CD1c-positive myeloid dendritic cell (primary cell): ENCODE measurements around the gene DNAH8.

Experiments
- DNase-seq: peaks from one replicate; pipeline ENCODE4 v3.0.0-alpha.2; 2016; ENCODE audit errors: extremely low spot score

DNAH8 gene

GRCh38 chr6:39016839-39017546 lies 301.9 kb downstream of the DNAH8 start:
- no peak for DNase-seq

- no peak for DNase-seq
Observed at GRCh38 chr6:39017547-39017880, 302.4 kb downstream of the DNAH8 start.

DNA sequence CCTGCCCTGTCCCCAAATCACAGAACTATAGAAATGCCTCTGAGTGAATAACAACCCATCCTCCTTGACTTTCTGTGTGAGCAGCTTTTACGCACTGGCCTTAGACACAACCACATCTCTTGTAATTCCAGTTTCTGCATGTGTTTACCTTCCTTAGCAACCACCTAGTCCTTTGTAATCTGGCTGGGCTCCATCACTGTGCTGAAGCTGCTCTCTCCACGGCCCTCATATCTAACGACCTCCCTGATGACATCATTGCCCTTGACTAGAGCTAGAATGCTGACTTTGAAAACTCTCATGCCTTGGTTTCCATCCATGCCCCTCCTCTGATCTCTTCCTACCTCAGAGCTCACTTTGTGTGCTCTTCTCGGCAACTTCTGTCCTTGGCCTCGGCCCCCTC lies 303.0 kb downstream of the DNAH8 start:
- no peak for DNase-seq

GRCh38 chr6:39020136-39020535 lies 305.0 kb downstream of the DNAH8 start:
- DNase-seq, result no peak

- no peak for DNase-seq
Observed at GRCh38 chr6:39021041-39021440, 305.9 kb downstream of the DNAH8 start.

DNA sequence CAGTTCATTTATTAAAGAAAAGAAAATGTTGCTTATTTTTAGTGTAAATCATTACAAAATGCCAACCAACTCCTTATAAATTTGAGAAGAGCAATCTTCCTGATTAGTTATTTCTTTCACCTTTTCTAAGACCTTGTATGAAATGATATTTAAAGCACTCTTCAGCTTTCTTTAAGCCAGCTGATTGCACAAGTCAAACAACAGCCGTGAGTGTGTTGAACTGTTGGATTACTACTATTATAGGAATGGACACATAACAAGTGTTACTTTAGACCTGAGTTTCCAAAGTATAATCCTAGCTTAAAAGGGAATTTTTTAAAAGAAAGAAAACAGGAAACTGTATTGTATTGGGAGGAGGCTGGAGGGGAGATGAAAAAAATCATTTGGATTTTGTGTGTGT lies 306.7 kb downstream of the DNAH8 start:
- no peak for DNase-seq

GRCh38 chr6:39026175-39026574 lies 311.1 kb downstream of the DNAH8 start:
- DNase-seq, result no peak

DNA sequence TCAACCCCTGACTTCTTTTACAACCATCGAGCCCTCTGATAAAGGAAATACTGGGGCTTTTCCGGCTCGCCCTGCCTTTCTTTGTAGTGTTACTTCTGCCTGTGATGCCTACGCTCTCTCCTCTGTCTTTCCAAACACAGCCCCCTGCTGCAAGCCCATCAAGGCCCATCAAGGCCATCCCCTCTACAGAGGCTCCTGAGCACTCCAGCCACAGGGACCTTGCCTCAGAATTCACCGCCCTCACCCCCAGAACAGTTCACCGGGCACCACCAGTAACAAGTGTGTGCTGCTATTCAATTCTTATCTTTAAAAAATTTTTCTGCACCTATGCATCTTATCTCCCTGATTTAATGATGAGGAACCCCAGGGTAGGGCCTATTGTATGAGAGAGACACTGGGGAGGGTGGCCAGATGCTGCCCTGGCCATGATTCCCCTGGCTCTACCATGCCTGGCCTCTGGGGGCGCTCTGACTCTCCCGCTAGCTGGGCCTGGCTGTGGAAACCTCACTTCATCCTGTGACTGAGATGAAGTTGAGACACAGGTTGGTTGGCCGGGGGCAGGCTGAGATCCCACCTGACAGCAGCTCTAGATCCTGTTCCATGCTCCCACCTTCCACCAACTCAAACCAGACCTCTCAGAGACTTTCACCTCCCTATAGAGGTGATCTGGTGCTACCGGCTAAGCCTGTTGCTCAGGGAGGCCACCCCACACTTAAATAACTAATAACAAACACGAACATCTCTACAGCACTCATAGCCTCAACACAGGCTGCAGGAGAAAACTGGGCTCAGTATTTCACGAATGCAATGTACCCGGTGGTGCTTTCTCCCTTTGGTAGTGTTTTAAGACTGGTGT lies 314.3 kb downstream of the DNAH8 start:
- peak; percentile 7 for DNase-seq

GRCh38 chr6:39035681-39036080 lies 320.6 kb downstream of the DNAH8 start:
- no peak for DNase-seq

GRCh38 chr6:39037082-39037508 lies 322.0 kb downstream of the DNAH8 start:
- DNase-seq, result no peak

- DNase-seq, result no peak
Observed at GRCh38 chr6:39037707-39038106, 322.6 kb downstream of the DNAH8 start.

DNA sequence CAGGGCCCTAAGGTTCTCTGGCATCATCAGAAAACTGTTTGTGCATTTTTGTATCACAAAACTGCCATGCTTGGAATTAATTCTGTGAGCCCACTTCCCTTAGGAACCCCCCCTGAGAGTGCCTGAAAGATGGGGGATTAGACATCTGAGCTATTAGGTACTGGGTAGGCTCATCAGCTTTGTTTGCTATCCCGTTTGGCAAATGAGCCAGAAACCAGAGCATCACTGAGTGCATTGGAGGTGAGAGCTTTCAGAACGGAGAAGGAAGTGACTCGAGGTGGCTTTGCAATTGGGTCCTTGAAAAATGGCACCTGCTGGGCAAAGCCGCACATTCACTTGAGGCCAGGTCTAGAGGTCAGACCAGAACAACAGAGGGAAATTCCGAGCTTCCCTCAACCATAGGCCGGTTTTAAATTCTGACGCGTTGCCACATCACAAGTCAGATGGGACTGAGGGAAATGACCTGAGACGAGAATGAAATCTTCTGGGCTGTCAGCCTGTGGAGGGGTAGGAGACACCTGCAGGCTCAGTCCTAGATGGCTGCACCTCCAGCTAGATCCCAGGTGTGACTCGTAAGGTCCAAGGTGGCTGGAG lies 325.1 kb downstream of the DNAH8 start:
- DNase-seq, result no peak

GRCh38 chr6:39041072-39041471 lies 326.0 kb downstream of the DNAH8 start:
- no peak for DNase-seq

- no peak for DNase-seq
Observed at GRCh38 chr6:39043776-39044175, 328.7 kb downstream of the DNAH8 start.

DNA sequence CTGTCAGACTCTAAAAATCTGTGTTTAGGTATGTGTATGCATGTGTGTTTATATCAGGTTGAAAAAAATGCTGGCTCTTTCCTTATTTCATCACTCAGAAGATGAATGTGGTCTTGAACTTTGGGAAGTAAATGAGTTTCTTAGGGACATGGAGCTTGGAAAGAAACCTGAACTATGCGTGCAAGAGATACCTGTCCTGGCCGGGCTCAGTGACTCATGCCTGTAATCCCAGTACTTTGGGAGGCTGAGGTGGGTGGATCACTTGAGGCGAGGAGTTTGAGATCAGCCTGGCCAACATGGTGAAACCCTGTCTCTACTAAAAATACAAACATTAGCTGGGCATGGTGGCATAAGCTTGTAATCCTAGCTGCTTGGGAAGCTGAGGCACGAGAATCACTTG lies 329.1 kb downstream of the DNAH8 start:
- DNase-seq, result no peak

GRCh38 chr6:39047434-39048327 lies 332.6 kb downstream of the DNAH8 start:
- no peak for DNase-seq

- DNase-seq, result no peak
Observed at GRCh38 chr6:39048481-39049399, 333.6 kb downstream of the DNAH8 start, which contains the start of gene GLP1R. Gene GLP1R, plus strand, starts transcription at chr6:39048781. Its CDS starts 60 bp downstream, at chr6:39048841.

DNA sequence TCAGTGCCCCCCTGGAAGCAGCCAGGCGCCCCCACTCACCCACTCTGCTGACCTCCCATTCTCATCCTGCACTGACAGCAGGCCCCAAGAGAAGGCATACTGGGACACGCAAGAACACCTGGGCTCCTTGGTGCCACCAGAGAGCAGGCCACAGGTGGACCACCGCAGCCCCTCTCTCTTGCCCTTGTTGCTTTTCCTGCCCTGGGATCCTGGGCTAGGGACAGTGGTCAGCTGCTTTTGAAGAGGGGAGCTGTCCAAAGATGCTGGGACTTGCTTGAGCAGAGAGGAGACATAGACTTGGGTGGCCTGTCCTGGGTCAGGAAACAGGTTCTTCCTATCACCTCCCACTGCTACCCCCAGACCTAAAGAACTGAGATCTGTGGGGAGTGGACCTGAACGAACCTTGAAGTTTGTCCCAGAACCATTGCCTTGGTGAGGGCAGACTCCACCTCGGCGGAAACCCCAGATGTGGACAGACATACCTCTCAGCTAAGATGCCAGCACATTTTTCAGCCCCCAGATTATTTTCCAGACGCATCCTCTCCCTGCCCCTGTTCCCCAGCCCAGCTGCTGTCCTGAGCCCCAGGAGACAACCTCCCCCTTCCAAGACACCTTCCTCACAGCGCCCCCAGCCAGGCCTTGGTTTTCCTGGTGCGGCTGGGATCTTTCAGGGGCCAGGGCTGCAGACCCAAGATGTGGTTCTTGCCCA lies 334.6 kb downstream of the DNAH8 start:
- DNase-seq, result no peak

- DNase-seq, result no peak
Observed at GRCh38 chr6:39050453-39051112, 335.5 kb downstream of the DNAH8 start.
